ENCODE data around the gene TTC23.
"Not testable (repeated sequence)": the region's sequence is repeated elsewhere in the genome, so short reads cannot be mapped to it uniquely, and the experiment has no call there.

TTC23 gene

GRCh38 chr15:99118258-99118632, 131.1 kb downstream of the TTC23 start:
- DNase-seq = no peak

- DNase-seq = no peak
Measured at GRCh38 chr15:99117563-99118257, 131.7 kb downstream of the TTC23 start.

- DNase-seq = no peak
Measured at GRCh38 chr15:99117111-99117510, 132.3 kb downstream of the TTC23 start.

DNA sequence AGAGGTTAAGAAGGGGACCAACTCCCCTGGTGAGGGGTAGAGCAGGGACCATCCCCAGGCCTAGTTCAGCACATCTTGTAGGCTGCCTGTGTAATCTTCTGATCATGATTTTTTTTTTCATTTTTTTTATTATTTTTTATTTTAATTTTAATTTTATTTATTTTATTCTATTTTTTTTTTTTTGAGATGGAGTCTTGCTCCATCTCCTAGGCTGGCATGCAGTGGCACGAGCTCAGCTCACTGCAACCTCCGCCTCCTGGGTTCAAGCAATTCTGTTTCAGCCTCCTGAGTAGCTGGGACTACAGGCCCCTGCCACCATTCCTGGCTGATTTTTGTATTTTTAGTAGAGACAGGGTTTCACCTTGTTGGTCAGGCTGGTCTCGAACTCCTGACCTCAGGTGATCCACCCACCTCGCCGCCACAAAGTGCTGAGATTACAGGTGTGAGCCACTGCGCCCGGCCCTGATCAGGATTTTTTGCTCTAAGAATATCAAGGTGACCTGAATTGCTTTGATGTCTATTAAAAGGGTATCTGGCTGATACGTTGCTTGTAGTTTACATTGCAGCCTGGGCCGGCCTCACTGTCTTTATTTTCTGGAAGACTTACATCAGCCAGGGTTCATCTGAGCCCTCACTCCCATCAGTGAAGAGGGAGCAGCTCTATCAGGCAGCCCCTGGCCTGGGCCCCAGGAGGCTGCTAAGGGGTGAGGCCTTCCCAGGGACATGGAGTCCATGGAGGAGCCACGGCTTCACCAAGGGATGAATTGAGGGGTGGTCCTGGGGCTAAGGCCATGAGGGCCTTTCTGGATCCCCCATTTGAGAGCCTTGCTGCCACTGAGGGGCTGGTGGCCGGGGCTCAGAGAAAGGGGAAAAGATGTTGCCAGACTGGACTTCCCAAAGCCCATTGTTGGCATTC, 133.8 kb downstream of the TTC23 start:
- no peak for DNase-seq

- DNase-seq = no peak
Measured at GRCh38 chr15:99114511-99115299, 134.7 kb downstream of the TTC23 start.

DNA sequence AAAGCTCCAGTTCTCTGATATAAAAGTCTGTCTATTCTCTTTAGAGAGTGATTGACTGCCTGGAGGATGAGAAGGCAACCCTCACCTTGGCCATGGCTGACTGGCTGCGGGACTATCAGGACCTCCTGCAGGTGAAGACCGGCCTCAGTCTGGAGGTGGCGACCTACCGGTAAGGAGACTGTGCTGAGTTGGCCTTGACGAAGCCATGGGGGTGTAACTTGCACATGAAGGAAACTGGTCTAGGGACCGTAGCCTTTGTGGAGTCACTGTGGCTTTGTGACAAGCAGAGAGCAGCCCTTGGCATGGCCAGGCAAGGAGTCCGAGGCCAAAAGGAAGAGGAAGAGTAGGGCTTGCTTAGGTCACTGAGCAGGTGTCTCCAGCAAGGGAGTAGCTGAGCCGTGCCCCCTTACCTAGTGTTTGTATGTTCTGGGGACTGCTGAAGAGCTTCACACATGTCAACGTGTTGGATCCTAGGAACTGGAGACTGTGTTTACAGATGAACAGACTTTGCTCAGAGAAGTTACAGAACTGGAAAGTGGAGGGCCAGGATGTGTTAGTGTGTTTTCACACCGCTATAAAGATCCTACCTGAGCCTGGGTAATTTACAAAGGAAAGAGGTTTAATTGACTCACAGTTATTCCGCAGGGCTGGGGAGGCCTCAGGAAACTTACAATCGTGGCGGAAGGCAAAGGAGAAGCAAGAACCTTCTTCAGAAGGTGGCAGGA, 135.7 kb downstream of the TTC23 start:
- DNase-seq = no peak

- DNase-seq = not testable (repeated sequence)
Measured at GRCh38 chr15:99111641-99112040, 137.7 kb downstream of the TTC23 start.

DNA sequence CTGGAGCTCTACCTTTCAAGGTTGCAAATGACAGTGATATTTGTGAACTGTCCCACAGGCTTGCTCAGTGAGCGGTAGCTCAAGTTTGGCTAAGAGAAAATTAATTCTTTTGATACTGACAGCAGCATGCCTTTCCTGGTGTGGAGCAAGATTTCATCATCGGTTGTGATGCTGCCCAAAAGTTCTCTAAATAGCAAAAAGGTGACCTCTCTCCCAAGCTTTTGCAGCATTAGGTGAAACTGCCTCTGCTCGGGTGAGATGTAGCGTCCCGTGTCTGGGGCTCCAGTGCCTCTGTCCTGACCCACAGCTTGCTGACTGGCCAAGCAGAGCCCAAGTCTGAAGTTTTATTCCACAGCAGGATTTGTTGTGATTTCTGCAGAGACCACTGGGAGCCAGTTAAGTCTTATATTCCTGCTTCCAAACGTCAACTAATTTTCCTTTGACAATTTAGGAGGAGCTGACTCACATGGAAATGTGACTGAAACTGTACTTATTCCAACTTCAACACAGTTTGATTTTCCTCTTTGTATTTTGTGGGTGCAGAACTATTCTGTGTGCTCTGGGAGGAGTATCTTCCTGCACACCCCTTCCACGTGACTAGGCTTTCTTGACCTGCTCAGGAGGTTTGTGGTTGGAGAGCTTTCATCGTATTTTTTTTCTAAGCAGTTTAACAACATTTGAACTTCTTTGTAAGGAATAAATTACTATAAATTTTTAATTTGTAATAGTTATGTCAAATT, 138.6 kb downstream of the TTC23 start:
- no peak for DNase-seq

DNA sequence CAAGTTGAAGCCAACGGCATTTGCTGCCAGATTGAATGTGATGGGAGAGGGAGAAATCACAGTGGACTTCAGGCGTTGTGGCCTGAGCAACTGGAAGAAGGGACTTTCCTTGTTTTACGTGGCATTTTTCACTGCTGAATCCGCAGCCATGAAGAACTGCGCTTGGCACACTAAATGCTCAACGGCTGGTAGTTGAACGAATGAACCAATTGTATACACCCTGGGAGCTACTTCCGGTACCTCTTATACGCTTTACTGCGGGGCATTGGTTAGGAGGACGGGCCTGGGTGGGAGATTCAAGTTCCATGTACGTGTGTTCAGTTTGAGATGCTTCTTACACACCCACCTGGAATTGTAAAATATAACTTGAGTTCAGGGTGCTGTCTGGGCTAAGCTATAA, 139.3 kb downstream of the TTC23 start:
- no peak for DNase-seq

- no peak for DNase-seq
Measured at GRCh38 chr15:99109555-99110021, 139.8 kb downstream of the TTC23 start.

- DNase-seq = no peak
Measured at GRCh38 chr15:99108993-99109392, 140.4 kb downstream of the TTC23 start.

DNA sequence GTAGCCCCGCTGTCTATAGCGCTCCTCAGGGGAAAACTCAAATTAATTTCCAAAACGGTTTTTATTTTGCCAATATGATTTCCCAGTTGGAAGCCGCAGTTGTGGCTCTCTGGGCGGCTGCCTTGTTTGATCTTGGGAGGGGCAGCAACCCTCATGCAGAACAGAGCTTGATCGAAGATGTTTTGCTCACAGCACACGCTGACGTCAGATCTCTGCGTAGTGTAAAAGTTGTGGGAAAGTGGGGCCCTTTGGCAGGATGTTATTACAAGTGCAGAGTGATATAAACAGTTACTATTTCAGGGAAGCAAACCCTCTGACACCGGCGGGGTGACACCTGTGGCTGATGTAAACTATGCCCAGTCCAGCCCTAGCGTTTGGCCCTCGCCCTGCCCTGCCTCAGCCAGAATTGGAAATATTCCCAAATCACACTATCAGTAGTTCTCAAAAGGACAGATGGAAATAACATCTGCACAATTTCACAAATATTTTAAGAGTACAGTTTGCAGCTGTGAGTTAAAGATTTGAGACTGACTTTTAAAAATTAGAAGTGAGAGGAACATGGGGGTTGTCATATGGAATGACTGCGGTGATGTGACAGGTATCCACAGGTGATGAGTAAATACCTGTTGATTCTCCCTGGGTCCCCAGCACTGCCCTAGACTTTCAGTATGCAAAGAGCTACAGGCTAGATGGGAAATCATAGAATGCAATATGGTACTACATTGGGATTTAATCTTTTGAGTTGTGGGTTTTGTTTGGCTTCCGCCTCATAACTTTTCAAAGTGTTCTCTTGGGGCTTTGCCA, 142.8 kb downstream of the TTC23 start:
- peak; percentile 22 for DNase-seq

DNA sequence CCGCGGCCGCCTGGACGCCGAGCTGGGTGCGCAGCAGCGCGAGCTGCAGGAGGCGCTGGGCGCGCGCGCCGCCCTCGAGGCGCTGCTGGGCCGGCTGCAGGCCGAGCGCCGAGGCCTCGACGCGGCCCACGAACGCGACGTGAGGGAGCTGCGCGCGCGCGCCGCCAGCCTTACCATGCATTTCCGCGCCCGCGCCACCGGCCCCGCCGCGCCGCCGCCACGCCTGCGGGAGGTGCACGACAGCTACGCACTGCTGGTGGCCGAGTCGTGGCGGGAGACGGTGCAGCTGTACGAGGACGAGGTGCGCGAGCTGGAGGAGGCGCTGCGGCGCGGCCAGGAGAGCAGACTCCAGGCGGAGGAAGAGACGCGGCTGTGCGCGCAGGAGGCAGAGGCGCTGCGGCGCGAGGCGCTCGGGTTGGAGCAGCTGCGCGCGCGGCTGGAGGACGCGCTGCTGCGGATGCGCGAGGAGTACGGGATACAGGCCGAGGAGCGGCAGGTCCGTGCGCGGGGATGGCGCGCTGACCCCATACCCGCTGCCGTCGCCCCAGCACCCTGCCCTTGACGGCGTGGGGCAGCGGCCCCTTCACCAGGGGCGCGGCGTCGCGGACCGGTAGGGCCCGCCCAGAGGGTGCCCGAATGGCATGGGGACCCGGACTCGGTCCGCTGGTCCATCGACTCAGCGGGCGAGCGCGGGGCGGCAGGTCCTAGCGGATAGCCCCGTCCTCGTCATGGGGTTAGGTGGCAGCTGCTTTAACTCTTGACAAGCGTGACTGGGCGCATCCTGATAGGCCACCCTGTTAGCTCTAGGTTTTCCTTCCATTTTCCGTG, 143.7 kb downstream of the TTC23 start:
- DNase-seq = peak; percentile 26

GRCh38 chr15:99104788-99105513, 144.4 kb downstream of the TTC23 start, which contains the start of gene SYNM:
TSS of gene SYNM (plus strand) at chr15:99105080. CDS start at chr15:99105200, 120 bp downstream.
- peak; percentile 25 for DNase-seq

- no peak for DNase-seq
Measured at GRCh38 chr15:99103279-99103678, 146.1 kb downstream of the TTC23 start.

DNA sequence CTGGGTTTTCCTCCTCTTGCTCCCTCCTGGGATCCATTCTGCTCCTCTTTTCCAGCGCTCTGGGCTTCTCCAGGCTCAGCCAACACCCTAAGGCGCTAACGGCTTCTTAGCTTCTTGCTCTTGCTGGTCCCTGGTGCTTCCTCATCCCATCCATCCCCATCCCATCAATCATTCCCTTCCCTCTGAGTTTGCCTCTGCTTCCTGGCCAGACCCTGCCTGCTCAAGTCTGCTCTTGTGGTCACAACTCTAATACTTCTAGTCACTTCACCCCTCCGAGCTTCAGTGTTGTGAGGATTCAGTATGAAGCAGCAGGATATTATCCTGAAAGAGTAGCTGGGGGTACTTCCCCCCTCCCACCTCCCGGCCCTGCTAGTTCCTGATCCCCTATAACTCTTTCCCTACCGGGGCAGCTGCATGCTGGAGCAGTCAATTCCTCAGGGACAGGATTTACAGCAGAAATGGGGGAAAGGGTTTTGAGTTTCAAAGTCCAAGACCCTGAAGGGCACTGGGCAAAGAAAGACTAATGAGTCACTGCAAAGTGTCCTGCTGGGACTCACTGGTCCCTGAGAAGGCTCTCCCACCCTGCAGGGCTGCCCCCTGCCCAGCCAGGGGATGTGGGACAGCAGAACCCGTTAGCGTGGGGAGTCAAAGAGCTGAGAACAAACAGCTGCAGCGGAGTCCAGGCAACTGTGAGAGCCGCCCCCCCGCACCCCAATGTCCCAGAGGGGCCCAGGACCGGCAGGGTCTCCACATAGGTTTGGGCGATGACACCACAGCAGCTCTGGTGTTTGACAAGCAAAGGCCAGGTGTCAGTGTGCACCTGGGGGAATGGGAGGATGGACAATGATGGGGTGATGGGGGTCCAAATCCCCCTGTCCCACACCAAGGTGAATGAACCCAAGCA, 146.8 kb downstream of the TTC23 start:
- DNase-seq = no peak

- no peak for DNase-seq
Measured at GRCh38 chr15:99101501-99101900, 147.9 kb downstream of the TTC23 start.
